Measurements from ENCODE around the gene FAT1.

FAT1 gene

DNA sequence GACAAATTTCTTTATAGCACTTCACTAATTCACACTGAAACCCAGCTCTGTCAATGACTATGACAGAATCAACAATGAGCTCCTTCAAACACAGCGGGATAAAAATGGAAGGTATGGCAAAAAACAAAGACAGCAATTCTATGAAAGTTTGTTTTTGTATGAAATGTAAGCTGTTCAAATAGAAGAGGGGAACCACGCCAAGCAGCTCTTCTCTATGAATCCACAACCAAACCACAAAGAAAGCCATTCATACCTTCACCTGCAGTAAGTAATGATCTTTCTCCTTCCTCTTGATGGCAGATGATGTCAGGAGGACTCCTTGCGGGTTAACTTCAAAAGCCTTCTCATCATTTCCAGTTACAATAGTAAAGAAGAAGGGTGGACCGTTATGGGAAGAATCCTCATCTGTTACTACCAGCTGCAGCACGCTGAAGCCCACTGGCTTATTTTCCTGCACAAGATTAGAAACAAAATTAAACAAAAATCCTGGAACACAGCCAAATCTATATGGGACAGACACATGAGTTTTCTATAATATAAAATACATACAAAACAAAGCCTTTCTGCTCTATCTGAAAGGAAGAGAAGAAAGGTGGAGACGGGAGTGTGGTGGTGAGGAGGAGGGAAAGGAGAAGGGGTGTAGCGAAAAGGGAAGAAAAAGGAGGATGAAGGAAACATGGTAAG is 119.4 kb downstream of the FAT1 start:
- no peaks in the 10 kb centered on the region for H3K4me1 Mint-ChIP-seq
- TF ChIP-seq, protein P1, sequence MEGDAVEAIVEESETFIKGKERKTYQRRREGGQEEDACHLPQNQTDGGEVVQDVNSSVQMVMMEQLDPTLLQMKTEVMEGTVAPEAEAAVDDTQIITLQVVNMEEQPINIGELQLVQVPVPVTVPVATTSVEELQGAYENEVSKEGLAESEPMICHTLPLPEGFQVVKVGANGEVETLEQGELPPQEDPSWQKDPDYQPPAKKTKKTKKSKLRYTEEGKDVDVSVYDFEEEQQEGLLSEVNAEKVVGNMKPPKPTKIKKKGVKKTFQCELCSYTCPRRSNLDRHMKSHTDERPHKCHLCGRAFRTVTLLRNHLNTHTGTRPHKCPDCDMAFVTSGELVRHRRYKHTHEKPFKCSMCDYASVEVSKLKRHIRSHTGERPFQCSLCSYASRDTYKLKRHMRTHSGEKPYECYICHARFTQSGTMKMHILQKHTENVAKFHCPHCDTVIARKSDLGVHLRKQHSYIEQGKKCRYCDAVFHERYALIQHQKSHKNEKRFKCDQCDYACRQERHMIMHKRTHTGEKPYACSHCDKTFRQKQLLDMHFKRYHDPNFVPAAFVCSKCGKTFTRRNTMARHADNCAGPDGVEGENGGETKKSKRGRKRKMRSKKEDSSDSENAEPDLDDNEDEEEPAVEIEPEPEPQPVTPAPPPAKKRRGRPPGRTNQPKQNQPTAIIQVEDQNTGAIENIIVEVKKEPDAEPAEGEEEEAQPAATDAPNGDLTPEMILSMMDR (IDR thresholded peaks at IDR 0.05): no peak
- H3K27ac Mint-ChIP-seq: peak overlapping the region; percentile 74
- no peaks in the 10 kb centered on the region for H3K27me3 Mint-ChIP-seq (ENCODE audit: low read depth, poor library complexity)
- no peak for DNase-seq
- H3K9me3 Mint-ChIP-seq: no peaks in the 10 kb centered on the region
- H3K36me3 Mint-ChIP-seq (ENCODE audit: low read depth): peaks cover 95% of the 10 kb centered on the region
- no peak overlapping the region for H3K4me3 Mint-ChIP-seq

DNA sequence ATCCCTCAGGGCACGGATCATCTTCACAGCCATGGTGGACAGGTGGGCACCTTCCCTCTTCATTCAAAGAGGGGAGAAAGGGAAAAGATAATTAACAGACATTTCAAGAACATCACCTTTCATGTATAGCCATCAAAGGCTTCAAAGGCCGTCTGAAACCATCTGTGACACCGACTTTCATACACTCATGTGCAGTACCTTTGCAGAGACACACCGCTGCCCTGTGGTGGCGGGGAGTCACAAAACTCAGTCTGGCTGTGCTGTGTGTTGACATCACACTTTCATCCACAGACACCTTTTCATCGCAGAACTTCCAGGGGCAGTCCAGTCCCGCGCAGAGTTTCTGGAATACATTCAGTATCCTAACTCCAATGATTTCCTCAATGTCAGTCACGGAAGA is 120.7 kb downstream of the FAT1 start:
- no peaks in the 10 kb centered on the region for H3K4me1 Mint-ChIP-seq
- no peak overlapping the region for H3K27ac Mint-ChIP-seq
- DNase-seq: no peak
- H3K4me3 Mint-ChIP-seq: no peak overlapping the region
- peaks cover 92% of the 10 kb centered on the region for H3K36me3 Mint-ChIP-seq (ENCODE audit: low read depth)
- H3K27me3 Mint-ChIP-seq (ENCODE audit: low read depth, poor library complexity): no peaks in the 10 kb centered on the region
- H3K9me3 Mint-ChIP-seq: no peaks in the 10 kb centered on the region
- TF ChIP-seq, protein P1 (IDR thresholded peaks at IDR 0.05): no peak

DNA sequence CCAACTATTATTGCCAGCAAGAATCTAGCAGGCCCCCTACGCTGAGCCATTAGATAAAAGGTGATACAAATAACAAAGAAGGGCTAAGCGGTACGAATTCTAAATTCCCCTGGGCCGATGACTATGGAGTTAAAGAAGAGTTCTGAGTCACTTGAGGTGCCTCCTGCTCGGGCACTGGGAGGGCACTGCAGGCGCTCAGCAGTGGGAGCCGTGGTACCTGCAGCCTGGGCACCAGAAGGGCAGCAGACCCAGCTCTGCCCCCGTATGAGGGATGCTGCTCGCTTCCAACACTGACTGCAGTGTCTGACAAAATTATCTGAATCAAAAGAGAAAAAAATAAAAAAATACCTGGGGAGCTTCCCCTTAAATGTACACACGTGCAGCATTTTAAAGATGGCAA is 124.2 kb downstream of the FAT1 start:
- no peaks in the 10 kb centered on the region for H3K27me3 Mint-ChIP-seq (ENCODE audit: low read depth, poor library complexity)
- TF ChIP-seq, protein P1 (IDR thresholded peaks at IDR 0.05): no peak
- no peak overlapping the region for H3K27ac Mint-ChIP-seq
- no peak for DNase-seq
- no peaks in the 10 kb centered on the region for H3K4me1 Mint-ChIP-seq
- H3K36me3 Mint-ChIP-seq (ENCODE audit: low read depth): peaks cover 96% of the 10 kb centered on the region
- no peak overlapping the region for H3K4me3 Mint-ChIP-seq
- no peaks in the 10 kb centered on the region for H3K9me3 Mint-ChIP-seq

DNA sequence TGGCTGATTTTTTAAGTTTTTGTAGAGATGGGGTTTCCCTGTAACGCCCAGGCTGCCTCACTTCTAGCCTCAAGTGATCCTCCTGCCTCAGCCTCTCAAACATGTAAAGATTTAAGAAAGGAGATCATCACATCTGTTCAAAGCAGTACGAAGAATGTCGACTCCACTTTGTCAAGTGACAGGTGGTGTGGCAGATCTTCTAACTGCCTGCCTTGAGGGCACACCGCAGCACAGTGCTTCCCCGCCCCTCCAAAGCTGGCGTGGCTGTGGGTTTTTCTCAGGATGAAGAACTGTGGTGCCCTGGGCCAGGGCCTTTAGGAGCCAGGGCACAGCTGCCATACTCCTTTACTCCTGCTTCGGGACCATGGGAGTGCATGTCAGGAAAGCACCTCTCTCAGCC is 125.0 kb downstream of the FAT1 start:
- TF ChIP-seq, protein P1 (IDR thresholded peaks at IDR 0.05): no peak
- no peak overlapping the region for H3K4me3 Mint-ChIP-seq
- DNase-seq: no peak
- H3K4me1 Mint-ChIP-seq: no peaks in the 10 kb centered on the region
- H3K9me3 Mint-ChIP-seq: no peaks in the 10 kb centered on the region
- peaks cover 95% of the 10 kb centered on the region for H3K36me3 Mint-ChIP-seq (ENCODE audit: low read depth)
- H3K27ac Mint-ChIP-seq: no peak overlapping the region
- no peaks in the 10 kb centered on the region for H3K27me3 Mint-ChIP-seq (ENCODE audit: low read depth, poor library complexity)

DNA sequence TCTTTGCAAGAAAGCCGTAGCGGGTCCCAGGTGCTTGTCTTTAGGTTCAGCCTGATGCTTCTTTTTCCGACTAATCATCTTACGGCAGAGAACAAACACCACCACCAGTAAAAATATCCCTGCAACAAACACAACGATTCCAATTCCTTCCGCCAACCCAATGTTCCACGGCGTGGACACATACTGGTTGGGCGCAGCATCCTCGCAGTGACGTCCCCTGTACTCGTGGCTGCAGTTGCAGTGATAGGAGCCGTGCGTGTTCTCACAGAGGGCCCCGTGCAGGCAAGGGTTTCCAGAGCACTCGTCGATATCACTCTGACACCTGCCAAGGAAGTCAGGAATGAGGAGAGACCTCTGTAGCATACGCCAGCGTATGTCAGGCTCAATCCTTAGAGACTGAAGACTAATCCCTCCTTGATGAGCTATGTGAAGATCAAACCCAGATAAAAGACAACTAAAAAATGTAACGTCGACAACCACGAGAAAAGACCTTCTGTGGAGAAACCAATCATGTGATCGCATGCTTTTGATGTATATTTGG is 126.7 kb downstream of the FAT1 start:
- no peak for DNase-seq
- Mint-ChIP-seq H3K36me3 (ENCODE audit: low read depth) (peaks cover 91% of the 10 kb centered on the region), H3K27me3 (ENCODE audit: low read depth, poor library complexity) (no peaks in the 10 kb centered on the region), H3K9me3 (no peaks in the 10 kb centered on the region), H3K4me1 (no peaks in the 10 kb centered on the region), H3K4me3 (no peak overlapping the region), H3K27ac (peak overlapping the region; percentile 81)
- TF ChIP-seq, protein P1 (IDR thresholded peaks at IDR 0.05): no peak

DNA sequence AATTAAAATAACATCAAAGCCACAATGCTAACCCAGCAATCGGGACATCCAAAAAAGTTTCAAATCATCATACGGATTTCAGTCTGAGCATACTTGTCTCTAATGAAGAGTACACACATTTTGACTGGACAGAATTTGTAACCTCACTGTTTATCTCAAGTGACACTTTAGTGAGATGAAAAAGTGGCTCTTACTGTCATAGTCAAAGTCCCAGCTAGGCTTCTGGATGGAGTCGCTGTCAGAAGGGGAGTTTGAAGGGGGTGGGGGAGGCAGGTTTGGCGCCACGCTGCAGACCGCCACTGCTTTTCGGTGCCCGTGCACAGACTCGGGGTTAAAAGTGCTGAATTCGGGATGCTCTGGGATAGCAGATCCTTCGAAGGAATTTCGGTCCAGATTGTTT is 127.3 kb downstream of the FAT1 start:
- TF ChIP-seq, protein P1 (IDR thresholded peaks at IDR 0.05): no peak
- Mint-ChIP-seq H3K27me3 (ENCODE audit: low read depth, poor library complexity) (no peaks in the 10 kb centered on the region), H3K4me3 (no peak overlapping the region), H3K4me1 (no peaks in the 10 kb centered on the region), H3K36me3 (ENCODE audit: low read depth) (peaks cover 85% of the 10 kb centered on the region), H3K9me3 (no peaks in the 10 kb centered on the region), H3K27ac (no peak overlapping the region)
- no peak for DNase-seq

All from nephron progenitor cell (in vitro differentiated cells).